ACC112 (cell line): ENCODE results near the gene PLPPR2.
A peak's percentile ranks its signal among the peaks of the same experiment; 100 is the strongest.
"Not testable (repeated sequence)": the region's sequence is repeated elsewhere in the genome, so short reads cannot be mapped to it uniquely, and the experiment has no call there.

Experiments
- H2AFZ ChIP-seq: fragments of 200-600 bp; sonication (generic); one replicate; pipeline ENCODE4 v1.6.0; 2017; ENCODE audit warnings: antibody characterized with exemption, low read length; ENCODE audit not compliant: unreplicated experiment
- H3K27ac ChIP-seq: fragments of 200-600 bp; sonication (generic); 2 replicates; pipeline ENCODE4 v1.5.1; 2014; ENCODE audit warnings: low read depth, mild to moderate bottlenecking, antibody characterized with exemption, low read length, moderate library complexity
- H3K27me3 ChIP-seq: fragments of 200-600 bp; sonication (generic); 2 replicates; pipeline ENCODE4 v1.6.1; 2014; ENCODE audit warnings: mild to moderate bottlenecking, antibody characterized with exemption, low read length, moderate library complexity, mixed read lengths; ENCODE audit not compliant: insufficient read depth
- H3K36me3 ChIP-seq: fragments of 200-600 bp; sonication (generic); 2 replicates; pipeline ENCODE4 v1.6.1; 2016; ENCODE audit warnings: mild to moderate bottlenecking, antibody characterized with exemption, low read length, moderate library complexity, mixed read lengths; ENCODE audit not compliant: insufficient read depth
- H3K4me1 ChIP-seq: fragments of 200-600 bp; sonication (generic); one replicate; pipeline ENCODE4 v1.6.1; 2016; ENCODE audit warnings: low read length, mixed read lengths; ENCODE audit not compliant: insufficient read depth, unreplicated experiment, control insufficient read depth
- H3K4me3 ChIP-seq: fragments of 200-600 bp; sonication (generic); 2 replicates; pipeline ENCODE4 v1.5.1; 2014; ENCODE audit warnings: mild to moderate bottlenecking, low read depth, low read length
- H3K79me2 ChIP-seq: fragments of 200-600 bp; sonication (generic); one replicate; pipeline ENCODE4 v1.6.0; 2016; ENCODE audit warnings: low read length; ENCODE audit not compliant: control insufficient read depth, unreplicated experiment, insufficient read depth

The PLPPR2 gene

GRCh38 chr19:11325544-11325943 lies 29.7 kb upstream of the PLPPR2 start:
- Histone ChIP-seq H3K36me3 (no peaks in the 10 kb centered on the region), H3K4me1 (peaks cover 16% of the 10 kb centered on the region), H2AFZ (no peak overlapping the region), H3K4me3 (no peak overlapping the region), H3K79me2 (no peaks in the 10 kb centered on the region), H3K27me3 (no peaks in the 10 kb centered on the region), H3K27ac (no peak overlapping the region)

- H3K27ac ChIP-seq = no peak overlapping the region
- H3K79me2 ChIP-seq = no peaks in the 10 kb centered on the region
- peaks cover 2% of the 10 kb centered on the region; the same call in 1 of the 2 replicates for H3K36me3 ChIP-seq
- H3K4me1 ChIP-seq = no peaks in the 10 kb centered on the region
- no peaks in the 10 kb centered on the region for H3K27me3 ChIP-seq
- no peak overlapping the region for H2AFZ ChIP-seq
- H3K4me3 ChIP-seq = no peak overlapping the region
Measured at GRCh38 chr19:11330127-11330526, 25.1 kb upstream of the PLPPR2 start.

GRCh38 chr19:11331502-11331901 lies 23.7 kb upstream of the PLPPR2 start:
- Histone ChIP-seq H3K27me3 (no peaks in the 10 kb centered on the region), H3K36me3 (peaks cover 2% of the 10 kb centered on the region; the same call in 1 of the 2 replicates), H3K79me2 (no peaks in the 10 kb centered on the region), H3K4me1 (no peaks in the 10 kb centered on the region), H3K27ac (no peak overlapping the region), H3K4me3 (no peak overlapping the region), H2AFZ (no peak overlapping the region)

GRCh38 chr19:11332822-11333221 lies 22.4 kb upstream of the PLPPR2 start:
- peaks cover 2% of the 10 kb centered on the region; the same call in 1 of the 2 replicates for H3K36me3 ChIP-seq
- no peaks in the 10 kb centered on the region for H3K27me3 ChIP-seq
- H3K27ac ChIP-seq = no peak overlapping the region
- H2AFZ ChIP-seq = no peak overlapping the region
- H3K4me1 ChIP-seq = no peaks in the 10 kb centered on the region
- H3K79me2 ChIP-seq = no peaks in the 10 kb centered on the region
- no peak overlapping the region for H3K4me3 ChIP-seq

GRCh38 chr19:11333838-11334237 lies 21.4 kb upstream of the PLPPR2 start:
- not testable (repeated sequence) for H3K27me3 ChIP-seq, H3K4me1 ChIP-seq, H3K27ac ChIP-seq, H3K36me3 ChIP-seq, H3K4me3 ChIP-seq, H2AFZ ChIP-seq, H3K79me2 ChIP-seq

- H3K4me3 ChIP-seq = no peak overlapping the region
- H3K36me3 ChIP-seq = peaks cover 2% of the 10 kb centered on the region; the same call in 1 of the 2 replicates
- H3K27ac ChIP-seq = no peak overlapping the region
- no peak overlapping the region for H2AFZ ChIP-seq
- peaks cover 4% of the 10 kb centered on the region for H3K4me1 ChIP-seq
- no peaks in the 10 kb centered on the region for H3K27me3 ChIP-seq
- H3K79me2 ChIP-seq = no peaks in the 10 kb centered on the region
Measured at GRCh38 chr19:11335449-11336146, 19.6 kb upstream of the PLPPR2 start.

- no peaks in the 10 kb centered on the region for H3K27me3 ChIP-seq
- H2AFZ ChIP-seq = no peak overlapping the region
- H3K4me1 ChIP-seq = peaks cover 4% of the 10 kb centered on the region
- H3K4me3 ChIP-seq = no peak overlapping the region
- H3K27ac ChIP-seq = no peak overlapping the region
- H3K36me3 ChIP-seq = peaks cover 7% of the 10 kb centered on the region; the same call in 1 of the 2 replicates
- no peaks in the 10 kb centered on the region for H3K79me2 ChIP-seq
Measured at GRCh38 chr19:11337080-11337479, 18.2 kb upstream of the PLPPR2 start.

GRCh38 chr19:11338121-11338520 lies 17.1 kb upstream of the PLPPR2 start:
- Histone ChIP-seq H3K4me3 (no peak overlapping the region), H2AFZ (no peak overlapping the region), H3K4me1 (peaks cover 4% of the 10 kb centered on the region), H3K27me3 (no peaks in the 10 kb centered on the region), H3K36me3 (peaks cover 7% of the 10 kb centered on the region; the same call in 1 of the 2 replicates), H3K27ac (no peak overlapping the region), H3K79me2 (no peaks in the 10 kb centered on the region)

- Histone ChIP-seq H3K4me1 (peaks cover 4% of the 10 kb centered on the region), H2AFZ (no peak overlapping the region), H3K27ac (no peak overlapping the region), H3K4me3 (peak overlapping the region; percentile 85), H3K79me2 (no peaks in the 10 kb centered on the region), H3K27me3 (no peaks in the 10 kb centered on the region), H3K36me3 (peaks cover 7% of the 10 kb centered on the region; the same call in 1 of the 2 replicates)
Measured at GRCh38 chr19:11338569-11339253, 16.5 kb upstream of the PLPPR2 start.

GRCh38 chr19:11339254-11340098 lies 15.8 kb upstream of the PLPPR2 start, which contains the start of gene RAB3D:
TSS of gene RAB3D (minus strand) at chr19:11339657. CDS start at chr19:11337399, 2,258 bp downstream.
- Histone ChIP-seq H3K4me1 (peaks cover 4% of the 10 kb centered on the region), H2AFZ (no peak within 1 kb of the TSS), H3K27ac (no peak within 1 kb of the TSS), H3K36me3 (peaks cover 7% of the 10 kb centered on the region; the same call in 1 of the 2 replicates), H3K27me3 (no peaks in the 10 kb centered on the region), H3K79me2 (no peaks in the 10 kb centered on the region), H3K4me3 (peak within 1 kb of the TSS; percentile 85)
